Embryonic facial prominence (tissue), 1 donor: Measurements from ENCODE around the gene FTO.

Experiments used
- DNase-seq: peaks from one replicate; pipeline ENCODE4 v3.0.0-alpha.2; 2016; ENCODE audit errors: extremely low spot score

The FTO gene

GRCh38 chr16:53898993-53899392, 195.0 kb downstream of the FTO start:
- DNase-seq = no peak

GRCh38 chr16:53899431-53899830, 195.5 kb downstream of the FTO start:
- no peak for DNase-seq

- DNase-seq = no peak
Observed at GRCh38 chr16:53900667-53901066, 196.7 kb downstream of the FTO start.

GRCh38 chr16:53901408-53901807, 197.5 kb downstream of the FTO start:
- DNase-seq = no peak

- DNase-seq = no peak
Observed at GRCh38 chr16:53904533-53904932, 200.6 kb downstream of the FTO start.

- no peak for DNase-seq
Observed at GRCh38 chr16:53905028-53905427, 201.1 kb downstream of the FTO start.

GRCh38 chr16:53908731-53909130, 204.8 kb downstream of the FTO start:
- no peak for DNase-seq

- DNase-seq = no peak
Observed at GRCh38 chr16:53910990-53911389, 207.0 kb downstream of the FTO start.

- DNase-seq = no peak
Observed at GRCh38 chr16:53911513-53911912, 207.6 kb downstream of the FTO start.

GRCh38 chr16:53912155-53912554, 208.2 kb downstream of the FTO start:
- no peak for DNase-seq

GRCh38 chr16:53913099-53913870, 209.3 kb downstream of the FTO start:
- no peak for DNase-seq

- DNase-seq = no peak
Observed at GRCh38 chr16:53913920-53914319, 210.0 kb downstream of the FTO start.

GRCh38 chr16:53914736-53915135, 210.8 kb downstream of the FTO start:
- DNase-seq = no peak

- no peak for DNase-seq
Observed at GRCh38 chr16:53915452-53916160, 211.7 kb downstream of the FTO start.

- no peak for DNase-seq
Observed at GRCh38 chr16:53920988-53921387, 217.0 kb downstream of the FTO start.

- DNase-seq = no peak
Observed at GRCh38 chr16:53922067-53922806, 218.3 kb downstream of the FTO start.

GRCh38 chr16:53922807-53923571, 219.0 kb downstream of the FTO start:
- no peak for DNase-seq

GRCh38 chr16:53924331-53925106, 220.6 kb downstream of the FTO start:
- no peak for DNase-seq

GRCh38 chr16:53925107-53925410, 221.1 kb downstream of the FTO start:
- no peak for DNase-seq

- DNase-seq = no peak
Observed at GRCh38 chr16:53925526-53925925, 221.6 kb downstream of the FTO start.

GRCh38 chr16:53926209-53926608, 222.3 kb downstream of the FTO start:
- no peak for DNase-seq
